Measurements from ENCODE around the gene ATP8A2.

Gene ATP8A2

GRCh38 chr13:26029581-26030136, 657.9 kb downstream of the ATP8A2 start:
- H3K4me3 ChIP-seq (ENCODE audit: control insufficient read depth, low read depth, low read length) = no peak overlapping the region
- no peak for TF ChIP-seq CTCF (conservative IDR thresholded peaks at IDR 0.05; ENCODE audit: control insufficient read depth, insufficient read depth, low read depth, low read length)
- no peak for DNase-seq (ENCODE audit: low read depth)

- DNase-seq (ENCODE audit: low read depth) = no peak
- no peak overlapping the region for H3K4me3 ChIP-seq (ENCODE audit: control insufficient read depth, low read depth, low read length)
- TF ChIP-seq CTCF (conservative IDR thresholded peaks at IDR 0.05; ENCODE audit: control insufficient read depth, insufficient read depth, low read depth, low read length) = no peak
Observed at GRCh38 chr13:26030331-26030730, 658.6 kb downstream of the ATP8A2 start.

GRCh38 chr13:26034018-26034417, 662.2 kb downstream of the ATP8A2 start:
- TF ChIP-seq CTCF (conservative IDR thresholded peaks at IDR 0.05; ENCODE audit: control insufficient read depth, insufficient read depth, low read depth, low read length) = no peak
- no peak for DNase-seq (ENCODE audit: low read depth)
- no peak overlapping the region for H3K4me3 ChIP-seq (ENCODE audit: control insufficient read depth, low read depth, low read length)

- no peak for TF ChIP-seq CTCF (conservative IDR thresholded peaks at IDR 0.05; ENCODE audit: control insufficient read depth, insufficient read depth, low read depth, low read length)
- no peak overlapping the region for H3K4me3 ChIP-seq (ENCODE audit: control insufficient read depth, low read depth, low read length)
- DNase-seq (ENCODE audit: low read depth) = no peak
Observed at GRCh38 chr13:26036383-26036782, 664.6 kb downstream of the ATP8A2 start.

GRCh38 chr13:26037302-26037701, 665.5 kb downstream of the ATP8A2 start:
- TF ChIP-seq CTCF (conservative IDR thresholded peaks at IDR 0.05; ENCODE audit: control insufficient read depth, insufficient read depth, low read depth, low read length) = peak; percentile 23
- no peak for DNase-seq (ENCODE audit: low read depth)
- no peak overlapping the region for H3K4me3 ChIP-seq (ENCODE audit: control insufficient read depth, low read depth, low read length)

- H3K4me3 ChIP-seq (ENCODE audit: control insufficient read depth, low read depth, low read length) = no peak overlapping the region
- TF ChIP-seq CTCF (conservative IDR thresholded peaks at IDR 0.05; ENCODE audit: control insufficient read depth, insufficient read depth, low read depth, low read length) = no peak
- no peak for DNase-seq (ENCODE audit: low read depth)
Observed at GRCh38 chr13:26038931-26039475, 667.2 kb downstream of the ATP8A2 start.

- no peak overlapping the region for H3K4me3 ChIP-seq (ENCODE audit: control insufficient read depth, low read depth, low read length)
- no peak for DNase-seq (ENCODE audit: low read depth)
- TF ChIP-seq CTCF (conservative IDR thresholded peaks at IDR 0.05; ENCODE audit: control insufficient read depth, insufficient read depth, low read depth, low read length) = no peak
Observed at GRCh38 chr13:26041444-26041843, 669.7 kb downstream of the ATP8A2 start.
